Stimulated activated naive CD8-positive, alpha-beta T cell treated with anti-CD3 and anti-CD28 coated beads, Interleukin-15, amount 100 ng/mL, for 72 hours (primary cell): Measurements from ENCODE around the gene KRT36.
A peak's percentile ranks its signal among the peaks of the same experiment; 100 is the strongest.

Experiments
- ATAC-seq: fragments of 150-1000 bp; cut with Tn5 transposase; 2 replicates; pipeline ENCODE4 v1.10.0; 2021; ENCODE audit warnings: mild to moderate bottlenecking, moderate library complexity
- DNase-seq, 2 donors: peaks; one replicate each; pipeline ENCODE4 v3.0.0; 2021 to 2022
- H3K27ac Mint-ChIP-seq, 2 donors: one replicate each; pipeline ENCODE4 v1.8.0; 2022; ENCODE audit warnings: mild to moderate bottlenecking in 2 of 2, mixed read lengths in 2 of 2, moderate library complexity in 2 of 2
- H3K27me3 Mint-ChIP-seq: one replicate; pipeline ENCODE4 v1.8.0; 2022; ENCODE audit warnings: mixed read lengths
- H3K4me1 Mint-ChIP-seq: one replicate; pipeline ENCODE4 v1.8.0; 2022; ENCODE audit warnings: mild to moderate bottlenecking, mixed read lengths
- H3K4me3 Mint-ChIP-seq, 2 donors: one replicate each; pipeline ENCODE4 v1.8.0; 2022; ENCODE audit warnings: mild to moderate bottlenecking in 2 of 2, mixed read lengths in 2 of 2, moderate library complexity in 1 of 2
- H3K9me3 Mint-ChIP-seq, 2 donors: one replicate each; pipeline ENCODE4 v1.8.0; 2022; ENCODE audit warnings: mixed read lengths in 2 of 2

KRT36 gene

GRCh38 chr17:41449008-41449407 lies 40.7 kb downstream of the KRT36 start:
- Mint-ChIP-seq H3K9me3 (no peaks in the 10 kb centered on the region), H3K27me3 (no peaks in the 10 kb centered on the region), H3K4me1 (no peaks in the 10 kb centered on the region), H3K27ac (peak overlapping the region in 1 of 2 donors; percentile 88), H3K4me3 (no peak overlapping the region)
- ATAC-seq (no peak), DNase-seq (no peak)

GRCh38 chr17:41448506-41448905 lies 41.2 kb downstream of the KRT36 start:
- no peaks in the 10 kb centered on the region for H3K4me1 Mint-ChIP-seq
- H3K27ac Mint-ChIP-seq = no peak overlapping the region
- no peaks in the 10 kb centered on the region for H3K9me3 Mint-ChIP-seq
- no peak for DNase-seq
- peaks cover 1% of the 10 kb centered on the region for H3K27me3 Mint-ChIP-seq
- ATAC-seq = no peak
- no peak overlapping the region for H3K4me3 Mint-ChIP-seq

GRCh38 chr17:41446806-41447205 lies 42.9 kb downstream of the KRT36 start:
- Mint-ChIP-seq H3K4me3 (no peak overlapping the region), H3K4me1 (no peaks in the 10 kb centered on the region), H3K27me3 (peaks cover 10% of the 10 kb centered on the region), H3K9me3 (no peaks in the 10 kb centered on the region), H3K27ac (no peak overlapping the region)
- DNase-seq = no peak
- no peak for ATAC-seq

GRCh38 chr17:41444640-41445039 lies 45.1 kb downstream of the KRT36 start:
- no peak overlapping the region for H3K4me3 Mint-ChIP-seq
- peaks cover 10% of the 10 kb centered on the region for H3K27me3 Mint-ChIP-seq
- ATAC-seq (no peak), DNase-seq (no peak)
- peak overlapping the region in 1 of 2 donors; percentile 55 for H3K27ac Mint-ChIP-seq
- H3K4me1 Mint-ChIP-seq = no peaks in the 10 kb centered on the region
- H3K9me3 Mint-ChIP-seq = peaks cover 0 to 5% of the 10 kb centered on the region in 2 donors

GRCh38 chr17:41444186-41444585 lies 45.5 kb downstream of the KRT36 start:
- Mint-ChIP-seq H3K4me3 (no peak overlapping the region), H3K4me1 (no peaks in the 10 kb centered on the region), H3K27ac (peak overlapping the region in 1 of 2 donors; percentile 55), H3K9me3 (peaks cover 0 to 5% of the 10 kb centered on the region in 2 donors), H3K27me3 (peaks cover 10% of the 10 kb centered on the region)
- no peak for DNase-seq
- ATAC-seq = no peak

GRCh38 chr17:41442739-41443138 lies 47.0 kb downstream of the KRT36 start:
- ATAC-seq (no peak), DNase-seq (no peak)
- Mint-ChIP-seq H3K4me1 (no peaks in the 10 kb centered on the region), H3K27ac (no peak overlapping the region), H3K4me3 (no peak overlapping the region), H3K9me3 (peaks cover 0 to 5% of the 10 kb centered on the region in 2 donors), H3K27me3 (peaks cover 10% of the 10 kb centered on the region)

GRCh38 chr17:41440531-41441033 lies 49.1 kb downstream of the KRT36 start, which contains the start of gene KRT38:
TSS of gene KRT38 (minus strand) at chr17:41440983. CDS start at chr17:41440921, 62 bp downstream.
- Mint-ChIP-seq H3K9me3 (peaks cover 0 to 5% of the 10 kb centered on the region in 2 donors), H3K4me1 (no peaks in the 10 kb centered on the region), H3K4me3 (no peak within 1 kb of the TSS), H3K27me3 (peaks cover 10% of the 10 kb centered on the region), H3K27ac (no peak within 1 kb of the TSS)
- ATAC-seq (no peak), DNase-seq (no peak)

- H3K27me3 Mint-ChIP-seq = peaks cover 10% of the 10 kb centered on the region
- H3K4me3 Mint-ChIP-seq = no peak overlapping the region
- ATAC-seq (no peak), DNase-seq (no peak)
- H3K9me3 Mint-ChIP-seq = peaks cover 0 to 5% of the 10 kb centered on the region in 2 donors
- no peaks in the 10 kb centered on the region for H3K4me1 Mint-ChIP-seq
- H3K27ac Mint-ChIP-seq = peak overlapping the region in 1 of 2 donors; percentile 28
These were observed 50.3 kb downstream of the KRT36 start for GRCh38 chr17:41439375-41439774.

- Mint-ChIP-seq H3K4me3 (no peak overlapping the region), H3K27ac (no peak overlapping the region), H3K27me3 (peaks cover 1% of the 10 kb centered on the region), H3K4me1 (no peaks in the 10 kb centered on the region), H3K9me3 (peaks cover 0 to 5% of the 10 kb centered on the region in 2 donors)
- ATAC-seq = no peak
- DNase-seq = no peak
These were observed 51.9 kb downstream of the KRT36 start for GRCh38 chr17:41437769-41438168.

GRCh38 chr17:41437254-41437653 lies 52.5 kb downstream of the KRT36 start:
- DNase-seq = no peak
- H3K9me3 Mint-ChIP-seq = peaks cover 0 to 5% of the 10 kb centered on the region in 2 donors
- no peak for ATAC-seq
- H3K27me3 Mint-ChIP-seq = no peaks in the 10 kb centered on the region
- no peaks in the 10 kb centered on the region for H3K4me1 Mint-ChIP-seq
- H3K27ac Mint-ChIP-seq = no peak overlapping the region
- H3K4me3 Mint-ChIP-seq = no peak overlapping the region
